AG09309 (cell line): ENCODE data around the gene NLRP8.

ENCODE experiments used
- DNase-seq: peaks from one replicate; pipeline ENCODE4 v3.0.0-alpha.2; 2010; ENCODE audit warnings: low read depth
- H3K4me3 ChIP-seq: 2 replicates; pipeline ENCODE4 v1.5.1; 2011; ENCODE audit warnings: mild to moderate bottlenecking, low read depth, low read length, moderate library complexity; ENCODE audit not compliant: control insufficient read depth
- TF ChIP-seq, protein P1 (sequence below): IDR thresholded peaks from 2 replicates; pipeline ENCODE4 v1.5.1; 2011; ENCODE audit warnings: mild to moderate bottlenecking, low read depth, low read length, inconsistent platforms; ENCODE audit not compliant: insufficient read depth, control insufficient read depth; ENCODE audit errors: missing control alignments

NLRP8 gene

DNA sequence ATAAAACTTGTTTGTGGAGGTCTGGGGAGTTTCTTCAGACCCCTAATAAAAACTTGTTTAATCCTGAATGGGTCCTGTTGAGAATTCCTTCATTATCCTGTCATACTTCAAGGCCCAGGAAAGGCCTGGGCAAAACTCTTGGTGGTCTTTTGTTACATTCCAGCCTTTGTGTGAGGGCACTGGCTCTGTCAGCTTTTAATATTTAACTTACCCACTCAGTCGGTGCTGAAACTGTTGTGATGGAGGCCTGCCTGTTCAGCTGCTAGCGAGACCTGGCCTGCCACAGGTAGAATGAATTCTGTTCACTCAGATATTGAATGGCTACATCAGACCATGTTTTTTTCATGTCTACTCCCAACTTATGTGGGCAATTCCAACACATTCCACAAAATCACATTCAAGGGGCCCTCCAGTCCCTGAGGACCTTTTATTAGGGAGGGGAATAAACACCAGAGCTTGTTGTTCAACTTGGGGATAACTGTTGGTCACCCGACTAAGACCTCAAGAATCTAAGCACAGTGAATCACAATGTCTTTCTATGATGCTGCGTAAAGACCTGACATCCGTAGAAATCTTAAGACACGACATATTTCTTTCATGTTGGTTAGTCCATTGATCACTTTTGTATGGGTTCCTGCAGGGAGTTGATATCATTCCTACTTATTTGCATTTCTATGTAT lies 12.5 kb downstream of the NLRP8 start:
- TF ChIP-seq, protein P1, sequence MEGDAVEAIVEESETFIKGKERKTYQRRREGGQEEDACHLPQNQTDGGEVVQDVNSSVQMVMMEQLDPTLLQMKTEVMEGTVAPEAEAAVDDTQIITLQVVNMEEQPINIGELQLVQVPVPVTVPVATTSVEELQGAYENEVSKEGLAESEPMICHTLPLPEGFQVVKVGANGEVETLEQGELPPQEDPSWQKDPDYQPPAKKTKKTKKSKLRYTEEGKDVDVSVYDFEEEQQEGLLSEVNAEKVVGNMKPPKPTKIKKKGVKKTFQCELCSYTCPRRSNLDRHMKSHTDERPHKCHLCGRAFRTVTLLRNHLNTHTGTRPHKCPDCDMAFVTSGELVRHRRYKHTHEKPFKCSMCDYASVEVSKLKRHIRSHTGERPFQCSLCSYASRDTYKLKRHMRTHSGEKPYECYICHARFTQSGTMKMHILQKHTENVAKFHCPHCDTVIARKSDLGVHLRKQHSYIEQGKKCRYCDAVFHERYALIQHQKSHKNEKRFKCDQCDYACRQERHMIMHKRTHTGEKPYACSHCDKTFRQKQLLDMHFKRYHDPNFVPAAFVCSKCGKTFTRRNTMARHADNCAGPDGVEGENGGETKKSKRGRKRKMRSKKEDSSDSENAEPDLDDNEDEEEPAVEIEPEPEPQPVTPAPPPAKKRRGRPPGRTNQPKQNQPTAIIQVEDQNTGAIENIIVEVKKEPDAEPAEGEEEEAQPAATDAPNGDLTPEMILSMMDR: no peak
- DNase-seq: no peak
- H3K4me3 ChIP-seq: no peak overlapping the region

DNA sequence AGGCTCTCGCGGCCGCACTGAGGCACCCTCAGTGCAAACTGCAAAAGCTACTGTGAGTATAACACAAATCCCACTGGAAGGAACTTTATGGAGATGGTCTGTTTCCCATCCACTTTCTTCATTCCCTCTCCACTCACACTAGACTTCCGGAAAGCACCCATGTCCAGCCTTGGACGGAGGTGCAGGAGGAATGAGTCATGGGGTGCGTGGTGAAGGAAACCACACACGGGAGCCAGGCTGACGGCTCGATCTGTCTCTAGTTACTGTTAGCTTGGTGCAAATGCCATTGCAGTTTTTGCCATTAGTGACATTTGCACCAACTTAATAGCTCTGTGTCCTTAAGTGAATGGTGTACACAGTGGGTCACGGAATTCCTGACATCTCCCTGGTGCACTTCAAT lies 14.6 kb downstream of the NLRP8 start:
- no peak for DNase-seq
- TF ChIP-seq, protein P1: no peak
- H3K4me3 ChIP-seq: no peak overlapping the region

DNA sequence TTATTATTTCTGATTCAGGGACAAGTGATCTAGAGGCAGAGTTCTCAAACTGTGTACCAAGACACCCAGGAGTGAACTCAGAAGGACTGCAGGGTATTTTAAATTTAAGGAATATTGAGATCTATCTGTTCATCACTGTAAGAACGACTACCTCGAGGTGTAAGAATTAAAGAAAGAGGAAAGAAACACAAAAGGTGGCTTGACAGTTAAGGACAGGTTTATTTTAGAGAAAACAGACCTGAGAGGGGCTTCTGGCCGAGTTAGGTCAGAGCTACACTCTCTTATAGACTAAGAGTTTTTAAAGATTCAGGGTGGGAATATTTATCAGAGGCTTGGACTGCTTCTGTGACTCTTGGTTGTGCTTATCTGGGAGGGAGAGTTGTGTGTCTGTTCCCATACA lies 26.4 kb downstream of the NLRP8 start:
- TF ChIP-seq, protein P1: no peak
- no peak overlapping the region for H3K4me3 ChIP-seq
- DNase-seq: no peak

DNA sequence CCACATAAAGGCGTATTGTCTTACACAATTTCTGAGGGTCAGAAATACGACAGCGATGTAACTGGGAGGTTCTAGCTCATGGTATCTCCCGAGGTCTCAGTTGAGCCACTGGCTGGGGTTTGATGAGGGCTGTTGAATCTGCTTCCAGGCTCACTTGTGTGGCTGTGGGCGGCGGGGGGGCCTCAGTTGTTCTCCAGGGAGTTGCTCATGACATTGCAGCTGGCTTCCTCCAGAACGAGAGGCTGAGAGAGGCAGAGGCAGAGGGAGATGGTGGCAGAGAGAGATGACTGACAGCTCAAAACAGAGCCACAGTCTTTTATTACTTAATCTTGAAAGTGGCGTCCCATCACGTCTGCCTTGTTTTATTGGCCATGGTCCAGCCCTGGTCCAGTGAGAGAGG lies 32.8 kb downstream of the NLRP8 start:
- no peak overlapping the region for H3K4me3 ChIP-seq
- TF ChIP-seq, protein P1: no peak
- no peak for DNase-seq

DNA sequence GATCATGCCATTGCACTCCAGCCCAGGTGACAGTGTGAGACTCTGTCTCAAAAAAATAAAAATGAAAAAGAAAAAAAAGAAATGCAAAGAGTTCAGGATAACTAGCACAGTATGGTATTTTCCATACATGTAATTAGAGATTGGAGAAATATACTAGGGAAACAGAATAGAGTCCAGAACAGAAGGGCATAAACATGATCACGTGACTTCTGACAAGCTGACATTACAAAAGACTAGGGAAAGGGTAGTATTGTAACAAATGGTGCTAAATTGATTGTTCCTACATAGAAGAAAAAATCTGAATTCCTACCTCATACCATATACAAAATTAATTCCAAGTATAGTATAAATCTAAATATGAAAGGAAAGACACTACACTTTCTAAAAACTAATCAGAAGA lies 37.6 kb downstream of the NLRP8 start:
- DNase-seq: no peak
- H3K4me3 ChIP-seq: no peak overlapping the region
- TF ChIP-seq, protein P1: no peak

DNA sequence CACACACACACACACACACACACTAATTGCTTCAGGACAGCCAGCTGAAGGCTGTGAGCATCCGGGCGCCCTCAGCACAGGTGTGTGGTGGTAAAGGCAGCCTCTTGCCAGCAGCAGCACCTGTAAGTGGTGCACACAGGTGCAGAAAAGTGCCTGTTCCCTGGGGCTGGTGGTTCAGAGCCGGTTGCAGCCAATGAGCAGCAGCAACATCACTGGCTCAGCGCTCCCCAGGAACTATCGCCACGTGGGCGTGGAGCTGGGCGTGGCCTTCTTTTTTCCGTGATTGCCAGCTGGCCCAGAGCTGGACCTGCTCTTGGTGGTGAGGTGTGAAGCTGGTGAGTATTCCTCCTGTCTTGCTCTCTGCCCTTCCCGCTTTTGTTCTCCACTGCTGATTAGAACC lies 38.9 kb downstream of the NLRP8 start, which contains the start of gene NLRP5:
TSS of gene NLRP5 (plus strand) at position 289 of the 400 bp plus-strand sequence.
- no peak for DNase-seq

More for the DNA sequence above, 38.9 kb downstream of the NLRP8 start, which contains the start of gene NLRP5:
- H3K4me3 ChIP-seq: no peak within 1 kb of the TSS
- TF ChIP-seq, protein P1: no peak
